Measurements from ENCODE around the gene CETP.

DNA sequence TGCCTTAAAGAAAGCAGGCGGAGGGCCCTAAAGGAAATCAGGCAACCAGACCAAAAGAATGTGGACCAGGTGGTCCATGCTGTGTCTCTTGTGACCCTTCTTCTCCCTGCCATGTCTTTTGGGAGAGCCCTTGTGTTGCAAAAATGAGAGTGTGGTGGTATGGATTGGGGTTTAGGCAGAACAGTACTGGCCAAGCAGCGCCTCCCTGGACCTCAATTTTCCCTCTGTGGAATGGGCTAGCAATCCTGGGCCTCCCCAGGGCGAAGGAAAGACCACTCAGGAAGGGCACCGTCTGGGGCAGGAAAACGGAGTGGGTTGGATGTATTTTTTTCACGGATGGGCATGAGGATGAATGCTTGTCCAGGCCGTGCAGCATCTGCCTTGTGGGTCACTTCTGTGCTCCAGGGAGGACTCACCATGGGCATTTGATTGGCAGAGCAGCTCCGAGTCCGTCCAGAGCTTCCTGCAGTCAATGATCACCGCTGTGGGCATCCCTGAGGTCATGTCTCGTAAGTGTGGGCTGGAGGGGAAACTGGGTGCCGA is 20.1 kb downstream of the CETP start:
- TF ChIP-seq CTCF (conservative IDR thresholded peaks at IDR 0.05; ENCODE audit: low read depth, low read length), result no peak
- no peak for TF ChIP-seq EZH2 (IDR thresholded peaks at IDR 0.05; ENCODE audit: low read length, unreplicated experiment)
- TF ChIP-seq EZH2phosphoT487 (IDR thresholded peaks at IDR 0.05; ENCODE audit: borderline replicate concordance, low read length), result no peak

Data from PC-3 (cell line).